Measurements from ENCODE around the gene TMEM215. TPM values are rescaled to one million over a fixed set of nuclear protein-coding genes. Genes with fewer than 3 reads are reported as not detected.

TMEM215 gene
- total and polyA plus RNA-seq, 2 experiments from 2014 or later = 0.79 to 1.2 TPM

DNA sequence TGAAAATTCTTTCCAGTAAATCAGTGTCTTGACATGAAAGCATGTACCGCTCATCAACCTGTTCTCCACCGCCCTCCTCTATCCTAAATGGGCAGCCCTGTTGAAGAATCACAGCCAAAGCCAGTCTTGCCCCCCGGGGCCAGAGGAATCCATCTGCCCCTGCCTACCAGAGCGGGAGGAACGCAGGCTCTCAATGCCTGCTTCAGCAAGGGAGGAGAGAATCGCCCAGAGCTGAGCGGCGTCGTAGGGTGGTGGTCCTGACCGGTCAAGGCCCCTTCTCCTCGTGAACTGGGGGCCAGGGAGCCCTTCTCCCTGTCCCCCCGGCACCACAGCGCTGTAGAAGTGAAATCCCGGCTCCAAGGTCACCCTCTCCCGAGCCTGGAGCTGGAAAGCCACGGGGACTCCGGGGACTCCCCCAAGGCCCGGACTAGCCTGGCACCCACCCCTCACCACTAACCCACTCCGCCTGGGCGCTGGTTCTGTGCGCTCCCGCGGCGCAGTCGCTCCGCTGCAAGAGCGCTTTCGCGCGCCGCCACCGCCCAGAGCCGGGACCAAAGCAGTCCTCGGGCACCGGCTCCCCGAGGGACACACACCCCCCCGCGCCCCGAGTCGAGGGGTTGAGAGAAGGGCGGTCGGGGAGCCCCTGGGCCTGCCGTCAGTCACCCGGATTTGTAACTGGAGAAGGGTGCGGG is 718 bp upstream of the TMEM215 start:
- Histone ChIP-seq H3K4me1 (ENCODE audit: insufficient read depth) (0 out of 2 replicates have a peak, but pooled peaks cover 3% of the 10 kb centered on the region), H3K36me3 (ENCODE audit: insufficient read depth) (no peaks in the 10 kb centered on the region), H4K20me1 (replicated peaks; ENCODE audit: insufficient read depth) (peaks cover 4% of the 10 kb centered on the region; the same call in 1 of the 2 replicates), H3K27me3 (ENCODE audit: insufficient read depth) (peaks cover 69% of the 10 kb centered on the region), H2AFZ (peak overlapping the region; percentile 99), H3K4me2 (peak overlapping the region; percentile 95), H3K4me3 (peak overlapping the region; percentile 94), H3F3A (replicated peaks; ENCODE audit: low read depth) (no peaks in the 10 kb centered on the region), H3K79me2 (replicated peaks; ENCODE audit: insufficient read depth) (no peaks in the 10 kb centered on the region), H3K27ac (ENCODE audit: low read depth) (no peak overlapping the region), H3K9me2 (ENCODE audit: insufficient read depth) (0 out of 2 replicates have a peak, but pooled peaks cover 4% of the 10 kb centered on the region)
- peak overlapping the region; percentile 81 for H3K4me3 Mint-ChIP-seq
- H3K27ac Mint-ChIP-seq = no peak overlapping the region
- no peaks in the 10 kb centered on the region for H3K36me3 Mint-ChIP-seq (ENCODE audit: low read depth)
- peaks cover 7% of the 10 kb centered on the region for H3K4me1 Mint-ChIP-seq
- DNase-seq (ENCODE audit: low spot score) (peak; percentile 63), ATAC-seq (peak; percentile 79)
- H3K9me3 Mint-ChIP-seq = no peaks in the 10 kb centered on the region
- TF ChIP-seq JUNB (IDR thresholded peaks at IDR 0.05; ENCODE audit: unreplicated experiment) (no peak), EZH2phosphoT487 (IDR thresholded peaks at IDR 0.05; ENCODE audit: unreplicated experiment) (no peak), EZH2 (IDR thresholded peaks at IDR 0.05; ENCODE audit: low read depth, unreplicated experiment) (peak; percentile 23)
- TF ChIP-seq, protein P1, sequence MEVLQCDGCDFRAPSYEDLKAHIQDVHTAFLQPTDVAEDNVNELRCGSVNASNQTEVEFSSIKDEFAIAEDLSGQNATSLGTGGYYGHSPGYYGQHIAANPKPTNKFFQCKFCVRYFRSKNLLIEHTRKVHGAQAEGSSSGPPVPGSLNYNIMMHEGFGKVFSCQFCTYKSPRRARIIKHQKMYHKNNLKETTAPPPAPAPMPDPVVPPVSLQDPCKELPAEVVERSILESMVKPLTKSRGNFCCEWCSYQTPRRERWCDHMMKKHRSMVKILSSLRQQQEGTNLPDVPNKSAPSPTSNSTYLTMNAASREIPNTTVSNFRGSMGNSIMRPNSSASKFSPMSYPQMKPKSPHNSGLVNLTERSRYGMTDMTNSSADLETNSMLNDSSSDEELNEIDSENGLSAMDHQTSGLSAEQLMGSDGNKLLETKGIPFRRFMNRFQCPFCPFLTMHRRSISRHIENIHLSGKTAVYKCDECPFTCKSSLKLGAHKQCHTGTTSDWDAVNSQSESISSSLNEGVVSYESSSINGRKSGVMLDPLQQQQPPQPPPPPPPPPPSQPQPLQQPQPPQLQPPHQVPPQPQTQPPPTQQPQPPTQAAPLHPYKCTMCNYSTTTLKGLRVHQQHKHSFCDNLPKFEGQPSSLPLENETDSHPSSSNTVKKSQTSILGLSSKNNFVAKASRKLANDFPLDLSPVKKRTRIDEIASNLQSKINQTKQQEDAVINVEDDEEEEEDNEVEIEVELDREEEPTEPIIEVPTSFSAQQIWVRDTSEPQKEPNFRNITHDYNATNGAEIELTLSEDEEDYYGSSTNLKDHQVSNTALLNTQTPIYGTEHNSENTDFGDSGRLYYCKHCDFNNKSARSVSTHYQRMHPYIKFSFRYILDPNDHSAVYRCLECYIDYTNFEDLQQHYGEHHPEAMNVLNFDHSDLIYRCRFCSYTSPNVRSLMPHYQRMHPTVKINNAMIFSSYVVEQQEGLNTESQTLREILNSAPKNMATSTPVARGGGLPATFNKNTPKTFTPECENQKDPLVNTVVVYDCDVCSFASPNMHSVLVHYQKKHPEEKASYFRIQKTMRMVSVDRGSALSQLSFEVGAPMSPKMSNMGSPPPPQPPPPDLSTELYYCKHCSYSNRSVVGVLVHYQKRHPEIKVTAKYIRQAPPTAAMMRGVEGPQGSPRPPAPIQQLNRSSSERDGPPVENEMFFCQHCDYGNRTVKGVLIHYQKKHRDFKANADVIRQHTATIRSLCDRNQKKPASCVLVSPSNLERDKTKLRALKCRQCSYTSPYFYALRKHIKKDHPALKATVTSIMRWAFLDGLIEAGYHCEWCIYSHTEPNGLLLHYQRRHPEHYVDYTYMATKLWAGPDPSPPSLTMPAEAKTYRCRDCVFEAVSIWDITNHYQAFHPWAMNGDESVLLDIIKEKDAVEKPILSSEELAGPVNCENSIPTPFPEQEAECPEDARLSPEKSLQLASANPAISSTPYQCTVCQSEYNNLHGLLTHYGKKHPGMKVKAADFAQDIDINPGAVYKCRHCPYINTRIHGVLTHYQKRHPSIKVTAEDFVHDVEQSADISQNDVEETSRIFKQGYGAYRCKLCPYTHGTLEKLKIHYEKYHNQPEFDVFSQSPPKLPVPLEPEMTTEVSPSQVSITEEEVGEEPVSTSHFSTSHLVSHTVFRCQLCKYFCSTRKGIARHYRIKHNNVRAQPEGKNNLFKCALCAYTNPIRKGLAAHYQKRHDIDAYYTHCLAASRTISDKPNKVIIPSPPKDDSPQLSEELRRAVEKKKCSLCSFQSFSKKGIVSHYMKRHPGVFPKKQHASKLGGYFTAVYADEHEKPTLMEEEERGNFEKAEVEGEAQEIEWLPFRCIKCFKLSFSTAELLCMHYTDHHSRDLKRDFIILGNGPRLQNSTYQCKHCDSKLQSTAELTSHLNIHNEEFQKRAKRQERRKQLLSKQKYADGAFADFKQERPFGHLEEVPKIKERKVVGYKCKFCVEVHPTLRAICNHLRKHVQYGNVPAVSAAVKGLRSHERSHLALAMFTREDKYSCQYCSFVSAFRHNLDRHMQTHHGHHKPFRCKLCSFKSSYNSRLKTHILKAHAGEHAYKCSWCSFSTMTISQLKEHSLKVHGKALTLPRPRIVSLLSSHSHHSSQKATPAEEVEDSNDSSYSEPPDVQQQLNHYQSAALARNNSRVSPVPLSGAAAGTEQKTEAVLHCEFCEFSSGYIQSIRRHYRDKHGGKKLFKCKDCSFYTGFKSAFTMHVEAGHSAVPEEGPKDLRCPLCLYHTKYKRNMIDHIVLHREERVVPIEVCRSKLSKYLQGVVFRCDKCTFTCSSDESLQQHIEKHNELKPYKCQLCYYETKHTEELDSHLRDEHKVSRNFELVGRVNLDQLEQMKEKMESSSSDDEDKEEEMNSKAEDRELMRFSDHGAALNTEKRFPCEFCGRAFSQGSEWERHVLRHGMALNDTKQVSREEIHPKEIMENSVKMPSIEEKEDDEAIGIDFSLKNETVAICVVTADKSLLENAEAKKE (CRISPR knock-in tag; IDR thresholded peaks at IDR 0.05) = no peak
- TF ChIP-seq, protein P2, sequence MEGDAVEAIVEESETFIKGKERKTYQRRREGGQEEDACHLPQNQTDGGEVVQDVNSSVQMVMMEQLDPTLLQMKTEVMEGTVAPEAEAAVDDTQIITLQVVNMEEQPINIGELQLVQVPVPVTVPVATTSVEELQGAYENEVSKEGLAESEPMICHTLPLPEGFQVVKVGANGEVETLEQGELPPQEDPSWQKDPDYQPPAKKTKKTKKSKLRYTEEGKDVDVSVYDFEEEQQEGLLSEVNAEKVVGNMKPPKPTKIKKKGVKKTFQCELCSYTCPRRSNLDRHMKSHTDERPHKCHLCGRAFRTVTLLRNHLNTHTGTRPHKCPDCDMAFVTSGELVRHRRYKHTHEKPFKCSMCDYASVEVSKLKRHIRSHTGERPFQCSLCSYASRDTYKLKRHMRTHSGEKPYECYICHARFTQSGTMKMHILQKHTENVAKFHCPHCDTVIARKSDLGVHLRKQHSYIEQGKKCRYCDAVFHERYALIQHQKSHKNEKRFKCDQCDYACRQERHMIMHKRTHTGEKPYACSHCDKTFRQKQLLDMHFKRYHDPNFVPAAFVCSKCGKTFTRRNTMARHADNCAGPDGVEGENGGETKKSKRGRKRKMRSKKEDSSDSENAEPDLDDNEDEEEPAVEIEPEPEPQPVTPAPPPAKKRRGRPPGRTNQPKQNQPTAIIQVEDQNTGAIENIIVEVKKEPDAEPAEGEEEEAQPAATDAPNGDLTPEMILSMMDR (conservative IDR thresholded peaks at IDR 0.05; ENCODE audit: low read depth in 2 of 2) = no peak
- H3K27me3 Mint-ChIP-seq (ENCODE audit: insufficient read depth, low read depth, poor library complexity) = peaks cover 41% of the 10 kb centered on the region

All from GM23338 (cell line).